ENCODE measurements around the gene BEAN1.

The BEAN1 gene

DNA sequence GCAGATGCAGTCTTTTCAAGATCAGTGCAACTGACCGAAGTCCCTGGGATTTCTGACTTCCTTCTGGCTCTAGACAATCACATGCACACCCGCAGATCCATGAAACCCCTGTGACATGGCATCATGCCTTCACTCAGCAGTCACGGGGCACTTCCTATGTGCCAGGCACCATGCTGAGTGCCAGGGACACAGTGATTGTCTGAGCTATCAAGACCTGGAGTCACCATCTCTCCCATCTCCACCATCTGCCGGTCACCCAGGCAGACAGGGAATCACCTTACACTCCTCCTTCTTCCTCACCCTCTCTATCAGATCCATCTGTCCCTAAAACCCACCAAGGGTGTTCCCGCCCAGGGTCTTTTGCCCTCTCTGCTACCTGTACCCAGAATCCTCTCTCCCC, 5.3 kb downstream of the BEAN1 start:
- no CpG with 5 or more reads among the region's 5 CpGs for WGBS (ENCODE audit: insufficient coverage, insufficient read length)
- H3K27me3 ChIP-seq (ENCODE audit: control insufficient read depth, insufficient read depth, low read length) = peaks cover 27% of the 10 kb centered on the region

DNA sequence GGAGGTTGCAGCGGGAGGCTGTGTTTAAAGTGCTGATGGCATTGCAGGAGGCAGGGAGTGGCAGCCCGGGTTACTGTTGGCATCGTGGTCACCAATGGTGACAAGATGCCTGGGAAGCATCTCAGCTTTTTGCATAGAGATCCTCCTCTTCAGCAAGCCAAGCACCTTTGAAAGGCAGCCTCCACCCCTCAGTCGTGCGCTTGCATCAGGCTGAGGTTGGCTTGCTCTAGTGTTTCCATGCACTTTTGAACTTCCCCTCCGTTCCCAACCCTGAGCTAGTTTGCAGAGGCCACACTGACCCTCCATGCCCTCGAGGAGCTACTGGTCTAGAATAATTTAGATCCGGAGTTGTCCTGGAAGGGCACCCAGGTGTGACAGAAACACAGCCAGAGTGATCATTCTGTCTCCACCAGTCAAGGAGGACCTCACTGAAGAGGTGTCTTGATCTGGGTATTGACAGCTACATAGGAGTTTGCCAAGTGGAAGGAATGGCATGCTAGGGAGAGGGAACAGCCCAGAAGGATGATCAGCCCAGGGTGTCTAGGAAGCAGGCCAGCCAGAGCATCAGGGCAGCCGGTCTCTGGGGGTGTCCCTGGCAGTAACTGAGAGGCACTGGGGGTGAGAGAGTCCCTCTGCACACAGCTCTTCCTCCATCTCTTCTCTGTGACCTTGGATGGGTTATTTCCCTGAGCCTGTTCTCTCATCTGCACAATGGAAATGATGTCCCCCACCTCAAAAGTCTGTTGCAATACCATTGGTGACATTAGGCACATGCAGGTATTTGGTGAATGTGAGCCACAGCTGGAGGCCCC, 7.7 kb downstream of the BEAN1 start:
- H3K4me1 ChIP-seq (ENCODE audit: control insufficient read depth, insufficient read depth, low read length) = peaks cover 3% of the 10 kb centered on the region
- no peak for DNase-seq (ENCODE audit: low read depth, low spot score)

More for the DNA sequence above, 5.3 kb downstream of the BEAN1 start:
- H3K36me3 ChIP-seq (ENCODE audit: control insufficient read depth, insufficient read depth, low read length) = no peaks in the 10 kb centered on the region
- peaks cover 5% of the 10 kb centered on the region for H3K4me1 ChIP-seq (ENCODE audit: control insufficient read depth, insufficient read depth, low read length)
- no peak overlapping the region for H3K4me3 ChIP-seq (ENCODE audit: low read length)
- no peak overlapping the region for H3K27ac ChIP-seq (ENCODE audit: low read length)
- no peak for DNase-seq (ENCODE audit: low read depth, low spot score)
- no peaks in the 10 kb centered on the region for H3K9me3 ChIP-seq (ENCODE audit: control insufficient read depth, insufficient read depth, low read length)

DNA sequence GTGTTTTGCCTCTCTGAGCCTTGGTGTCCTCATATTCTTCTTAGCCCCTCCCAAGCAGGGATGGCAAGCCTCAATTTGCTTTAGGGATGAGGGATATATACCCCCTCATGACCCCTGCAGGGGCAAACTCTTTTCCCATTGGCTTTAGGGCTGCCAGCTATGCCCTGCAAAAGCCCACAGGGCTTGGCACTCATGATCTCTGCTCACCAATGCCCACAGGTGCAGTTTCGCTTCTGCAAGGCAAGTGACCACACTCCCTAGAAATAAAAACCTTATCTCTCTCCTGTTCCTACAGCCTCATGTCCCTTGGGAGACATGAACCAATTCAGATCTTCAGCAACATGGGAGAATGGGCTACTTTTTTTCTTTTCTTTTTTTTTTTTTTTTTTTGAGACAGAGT, 8.8 kb downstream of the BEAN1 start:
- no CpG with 5 or more reads among the region's 1 CpG for WGBS (ENCODE audit: insufficient coverage, insufficient read length)

More for the DNA sequence above, 7.7 kb downstream of the BEAN1 start:
- no peaks in the 10 kb centered on the region for H3K9me3 ChIP-seq (ENCODE audit: control insufficient read depth, insufficient read depth, low read length)
- no peak overlapping the region for H3K27ac ChIP-seq (ENCODE audit: low read length)
- WGBS (ENCODE audit: insufficient coverage, insufficient read length) = no CpG with 5 or more reads among the region's 9 CpGs
- no peaks in the 10 kb centered on the region for H3K36me3 ChIP-seq (ENCODE audit: control insufficient read depth, insufficient read depth, low read length)
- H3K27me3 ChIP-seq (ENCODE audit: control insufficient read depth, insufficient read depth, low read length) = peaks cover 3% of the 10 kb centered on the region; the same call in 1 of the 2 replicates
- no peak overlapping the region for H3K4me3 ChIP-seq (ENCODE audit: low read length)

DNA sequence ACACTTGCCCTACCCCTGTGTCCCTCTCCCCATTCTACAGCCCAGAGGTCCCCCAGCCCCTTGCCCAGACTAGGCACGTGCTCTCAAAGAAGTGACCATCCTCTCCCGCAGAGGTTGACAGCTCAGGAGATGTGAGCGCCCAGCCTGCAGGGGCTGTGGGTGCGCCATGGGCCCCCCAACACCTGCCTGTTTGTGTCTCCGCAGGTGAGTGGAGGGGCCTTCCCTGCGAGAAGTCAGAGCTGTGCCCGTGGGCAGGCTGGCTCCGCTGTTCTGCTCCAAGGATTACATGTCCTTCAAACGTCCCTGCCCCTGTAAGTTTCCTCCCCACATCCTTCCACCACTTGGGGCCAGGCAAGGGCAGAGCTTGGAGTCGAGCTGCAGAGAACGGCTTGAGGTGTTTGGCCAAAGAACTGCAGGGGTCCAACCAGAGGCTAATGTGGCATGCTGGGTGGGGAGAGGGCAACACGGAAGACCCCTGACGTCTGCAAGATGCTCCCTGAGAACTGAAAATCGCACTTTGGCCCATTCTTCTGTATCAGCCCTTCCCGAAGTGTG, 10.4 kb downstream of the BEAN1 start:
- H3K4me3 ChIP-seq (ENCODE audit: low read length) = no peak overlapping the region
- no peak overlapping the region for H3K27ac ChIP-seq (ENCODE audit: low read length)
- no peaks in the 10 kb centered on the region for H3K9me3 ChIP-seq (ENCODE audit: control insufficient read depth, insufficient read depth, low read length)
- no peaks in the 10 kb centered on the region for H3K36me3 ChIP-seq (ENCODE audit: control insufficient read depth, insufficient read depth, low read length)
- no CpG with 5 or more reads among the region's 15 CpGs for WGBS (ENCODE audit: insufficient coverage, insufficient read length)
- H3K27me3 ChIP-seq (ENCODE audit: control insufficient read depth, insufficient read depth, low read length) = no peaks in the 10 kb centered on the region
- H3K4me1 ChIP-seq (ENCODE audit: control insufficient read depth, insufficient read depth, low read length) = peaks cover 3% of the 10 kb centered on the region
- DNase-seq (ENCODE audit: low read depth, low spot score) = no peak

More for the DNA sequence above, 8.8 kb downstream of the BEAN1 start:
- DNase-seq (ENCODE audit: low read depth, low spot score) = no peak
- Histone ChIP-seq H3K36me3 (ENCODE audit: control insufficient read depth, insufficient read depth, low read length) (no peaks in the 10 kb centered on the region), H3K27me3 (ENCODE audit: control insufficient read depth, insufficient read depth, low read length) (no peaks in the 10 kb centered on the region), H3K4me3 (ENCODE audit: low read length) (no peak overlapping the region), H3K9me3 (ENCODE audit: control insufficient read depth, insufficient read depth, low read length) (no peaks in the 10 kb centered on the region), H3K4me1 (ENCODE audit: control insufficient read depth, insufficient read depth, low read length) (peaks cover 3% of the 10 kb centered on the region), H3K27ac (ENCODE audit: low read length) (no peak overlapping the region)

DNA sequence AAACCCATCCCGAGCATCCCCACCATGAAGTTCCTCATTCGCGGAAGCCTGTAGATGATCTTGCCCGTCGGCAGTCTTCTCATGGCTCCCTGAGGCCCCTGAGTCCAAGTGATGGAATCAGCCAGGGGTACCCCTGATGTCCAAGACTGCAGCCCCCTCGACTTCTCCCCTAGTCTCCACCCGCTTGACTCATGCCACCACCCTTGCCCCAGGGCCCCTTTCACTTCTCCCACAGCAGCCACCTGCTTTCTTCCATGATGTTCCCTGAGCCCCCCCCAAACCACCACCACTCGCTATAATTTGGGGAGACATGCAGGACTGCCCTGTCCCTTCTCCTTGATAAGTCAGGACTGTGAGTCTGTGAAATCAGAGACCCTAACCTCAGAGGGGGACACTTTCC, 11.4 kb downstream of the BEAN1 start:
- H3K4me3 ChIP-seq (ENCODE audit: low read length) = no peak overlapping the region
- no peak for DNase-seq (ENCODE audit: low read depth, low spot score)
- no peaks in the 10 kb centered on the region for H3K36me3 ChIP-seq (ENCODE audit: control insufficient read depth, insufficient read depth, low read length)
- no peaks in the 10 kb centered on the region for H3K27me3 ChIP-seq (ENCODE audit: control insufficient read depth, insufficient read depth, low read length)
- peaks cover 3% of the 10 kb centered on the region; the same call in 1 of the 2 replicates for H3K4me1 ChIP-seq (ENCODE audit: control insufficient read depth, insufficient read depth, low read length)
- H3K27ac ChIP-seq (ENCODE audit: low read length) = no peak overlapping the region
- no peaks in the 10 kb centered on the region for H3K9me3 ChIP-seq (ENCODE audit: control insufficient read depth, insufficient read depth, low read length)
- WGBS (ENCODE audit: insufficient coverage, insufficient read length) = no CpG with 5 or more reads among the region's 8 CpGs

DNA sequence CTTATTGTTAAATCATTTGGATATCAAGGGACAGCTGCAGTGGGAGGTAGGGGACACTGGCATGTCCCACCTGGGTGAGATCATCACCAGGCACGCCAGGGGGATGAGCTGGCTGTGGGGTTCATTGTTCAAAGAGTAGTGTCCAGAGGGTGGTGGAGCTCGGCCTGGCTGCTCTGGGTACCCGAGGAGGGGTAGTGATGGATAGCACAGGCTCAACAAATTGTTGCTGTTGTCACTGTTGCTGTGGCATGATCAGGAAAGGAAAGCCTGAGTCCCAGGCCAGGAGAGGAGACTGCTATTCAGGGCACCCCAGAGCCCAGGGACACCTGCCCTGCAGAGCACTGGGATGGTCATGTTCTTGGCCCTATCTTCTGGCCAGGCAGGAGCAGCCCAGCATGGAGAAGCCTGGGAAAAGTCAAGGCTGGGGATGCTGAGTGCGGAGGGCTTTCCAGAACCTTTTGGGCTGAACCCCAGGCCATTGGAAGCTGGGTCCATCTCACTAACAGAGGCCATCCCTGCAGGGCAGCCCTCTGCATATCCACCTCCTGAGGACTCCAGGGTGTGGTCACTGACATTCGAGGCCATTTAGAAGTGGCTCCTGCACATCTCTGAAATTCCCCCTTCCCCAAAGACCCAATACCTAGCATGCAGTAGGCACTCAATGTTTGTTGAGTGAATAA, 12.1 kb downstream of the BEAN1 start:
- H3K36me3 ChIP-seq (ENCODE audit: control insufficient read depth, insufficient read depth, low read length) = no peaks in the 10 kb centered on the region
- H3K4me1 ChIP-seq (ENCODE audit: control insufficient read depth, insufficient read depth, low read length) = peaks cover 3% of the 10 kb centered on the region; the same call in 1 of the 2 replicates
- DNase-seq (ENCODE audit: low read depth, low spot score) = no peak
- H3K27me3 ChIP-seq (ENCODE audit: control insufficient read depth, insufficient read depth, low read length) = no peaks in the 10 kb centered on the region
- no peak overlapping the region for H3K27ac ChIP-seq (ENCODE audit: low read length)
- H3K9me3 ChIP-seq (ENCODE audit: control insufficient read depth, insufficient read depth, low read length) = no peaks in the 10 kb centered on the region
- H3K4me3 ChIP-seq (ENCODE audit: low read length) = no peak overlapping the region
- WGBS (ENCODE audit: insufficient coverage, insufficient read length) = no CpG with 5 or more reads among the region's 5 CpGs

DNA sequence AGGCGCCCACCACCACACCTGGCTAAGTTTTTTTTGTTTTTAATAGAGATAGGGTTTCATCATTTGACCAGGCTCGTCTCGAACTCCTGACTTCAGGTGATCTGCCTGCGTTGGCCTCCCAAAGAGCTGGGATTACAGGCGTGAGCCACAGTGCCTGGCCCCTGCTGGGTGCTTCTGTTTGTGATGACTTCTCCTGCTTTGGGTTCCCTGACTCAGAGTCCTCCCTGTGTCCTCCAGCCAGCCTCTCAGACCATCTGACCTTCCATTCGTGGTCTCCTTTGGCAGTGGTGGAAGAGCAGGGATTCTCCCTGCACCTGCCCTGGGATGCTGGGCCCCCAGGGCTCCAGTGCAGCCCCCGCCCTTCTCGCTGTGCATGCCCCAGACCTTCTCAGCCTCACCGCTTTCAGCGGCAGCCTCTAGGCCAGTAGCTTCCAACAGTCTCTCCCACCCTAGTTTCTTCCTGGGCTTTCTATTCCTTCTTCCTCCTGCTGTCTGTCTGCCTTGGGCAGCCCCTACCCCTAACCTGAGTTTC, 13.2 kb downstream of the BEAN1 start:
- Histone ChIP-seq H3K27ac (ENCODE audit: low read length) (no peak overlapping the region), H3K4me3 (ENCODE audit: low read length) (no peak overlapping the region), H3K9me3 (ENCODE audit: control insufficient read depth, insufficient read depth, low read length) (no peaks in the 10 kb centered on the region), H3K27me3 (ENCODE audit: control insufficient read depth, insufficient read depth, low read length) (no peaks in the 10 kb centered on the region), H3K36me3 (ENCODE audit: control insufficient read depth, insufficient read depth, low read length) (no peaks in the 10 kb centered on the region), H3K4me1 (ENCODE audit: control insufficient read depth, insufficient read depth, low read length) (no peaks in the 10 kb centered on the region)
- no peak for DNase-seq (ENCODE audit: low read depth, low spot score)
- no CpG with 5 or more reads among the region's 10 CpGs for WGBS (ENCODE audit: insufficient coverage, insufficient read length)

DNA sequence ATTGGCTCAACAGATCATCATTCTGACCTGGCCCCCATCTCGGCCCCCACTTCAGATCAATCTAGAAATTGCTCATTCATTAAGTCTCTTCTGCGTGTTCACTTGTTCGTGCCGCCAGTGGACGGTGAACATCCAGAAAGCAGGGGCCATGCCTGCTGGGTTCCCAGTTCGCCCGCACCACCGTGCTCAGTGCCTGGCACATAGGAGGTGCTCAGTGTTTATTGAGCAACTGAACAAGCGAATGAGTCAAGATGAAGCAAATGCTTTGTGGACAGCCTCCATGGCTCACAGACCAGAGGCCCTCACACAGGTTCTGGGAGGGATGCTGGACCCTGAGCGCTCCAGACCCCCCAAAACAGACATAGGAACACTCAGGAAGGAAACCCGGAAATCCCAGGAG, 13.9 kb downstream of the BEAN1 start:
- no peak overlapping the region for H3K27ac ChIP-seq (ENCODE audit: low read length)
- H3K4me1 ChIP-seq (ENCODE audit: control insufficient read depth, insufficient read depth, low read length) = no peaks in the 10 kb centered on the region
- H3K36me3 ChIP-seq (ENCODE audit: control insufficient read depth, insufficient read depth, low read length) = no peaks in the 10 kb centered on the region
- WGBS (ENCODE audit: insufficient coverage, insufficient read length) = no CpG with 5 or more reads among the region's 11 CpGs
- DNase-seq (ENCODE audit: low read depth, low spot score) = no peak
- H3K9me3 ChIP-seq (ENCODE audit: control insufficient read depth, insufficient read depth, low read length) = no peaks in the 10 kb centered on the region
- no peak overlapping the region for H3K4me3 ChIP-seq (ENCODE audit: low read length)
- no peaks in the 10 kb centered on the region for H3K27me3 ChIP-seq (ENCODE audit: control insufficient read depth, insufficient read depth, low read length)

DNA sequence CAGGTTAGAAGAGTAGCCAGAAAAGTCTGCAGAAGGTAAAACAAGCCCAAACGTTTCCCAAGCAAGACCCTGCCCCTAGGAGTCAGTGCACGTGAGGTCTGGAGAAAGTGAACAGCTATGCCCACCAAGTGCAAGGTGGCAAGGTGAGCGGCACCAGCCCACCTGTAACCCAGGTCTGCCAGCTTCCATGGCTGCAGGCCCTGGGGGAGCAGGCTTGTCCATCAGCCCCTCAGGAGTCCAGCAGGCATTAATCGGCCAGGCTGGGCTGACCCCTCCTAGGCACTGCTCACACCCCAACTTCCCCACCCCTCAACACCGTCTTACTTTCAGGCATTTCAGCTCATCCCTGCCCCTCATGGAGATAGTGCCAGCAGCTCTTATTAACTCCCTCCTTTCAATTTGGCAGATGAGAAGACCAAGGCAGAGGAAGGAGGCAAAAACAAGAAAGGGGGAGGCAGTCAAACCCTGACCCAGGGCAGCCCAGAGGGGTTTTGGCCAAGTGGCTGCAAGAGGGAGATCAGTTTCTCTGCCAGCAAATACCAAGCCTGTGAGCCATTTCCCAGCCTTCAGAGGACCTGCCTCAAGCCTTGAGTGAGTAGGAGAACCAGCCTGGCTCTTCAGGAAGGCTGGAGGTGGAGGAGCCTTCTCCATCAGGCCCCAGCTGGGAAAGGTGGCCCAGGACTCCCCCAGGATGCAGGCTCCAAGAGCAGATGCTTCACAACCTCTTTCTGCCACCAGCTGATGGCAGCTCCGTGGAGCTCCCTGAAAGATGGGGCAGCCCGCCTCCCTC, 14.7 kb downstream of the BEAN1 start:
- Histone ChIP-seq H3K27ac (ENCODE audit: low read length) (no peak overlapping the region), H3K27me3 (ENCODE audit: control insufficient read depth, insufficient read depth, low read length) (no peaks in the 10 kb centered on the region), H3K4me1 (ENCODE audit: control insufficient read depth, insufficient read depth, low read length) (no peaks in the 10 kb centered on the region), H3K36me3 (ENCODE audit: control insufficient read depth, insufficient read depth, low read length) (no peaks in the 10 kb centered on the region), H3K4me3 (ENCODE audit: low read length) (no peak overlapping the region), H3K9me3 (ENCODE audit: control insufficient read depth, insufficient read depth, low read length) (no peaks in the 10 kb centered on the region)
- no CpG with 5 or more reads among the region's 7 CpGs for WGBS (ENCODE audit: insufficient coverage, insufficient read length)
- no peak for DNase-seq (ENCODE audit: low read depth, low spot score)

Data from iPS DF 6.9 (cell line).